Ascending aorta (tissue), 2 donors: ENCODE measurements around the gene ETV5. TPM values are rescaled to one million over a fixed set of nuclear protein-coding genes. Genes with fewer than 3 reads are reported as not detected.

ENCODE experiments used
- DNase-seq, 2 donors: peaks; one replicate each; pipeline ENCODE4 v3.0.0-alpha.2; 2019; ENCODE audit warnings: low spot score in 2 of 2
- H3K27ac ChIP-seq, 2 donors: fragments of 200-600 bp; sonication (generic); one replicate each; pipeline ENCODE4 v1.5.1; 2016 to 2017; ENCODE audit warnings: mild to moderate bottlenecking in 1 of 2
- H3K27me3 ChIP-seq: fragments of 200-600 bp; sonication (generic); one replicate; pipeline ENCODE4 v1.5.1; 2017
- H3K36me3 ChIP-seq, 2 donors: fragments of 200-600 bp; sonication (generic); one replicate each; pipeline ENCODE4 v1.5.1; 2016
- H3K4me1 ChIP-seq, 2 donors: fragments of 200-600 bp; sonication (generic); one replicate each; pipeline ENCODE4 v1.5.1; 2016 to 2017; ENCODE audit warnings: mild to moderate bottlenecking in 1 of 2
- H3K4me3 ChIP-seq, 2 donors: fragments of 200-600 bp; sonication (generic); one replicate each; pipeline ENCODE4 v1.5.1; 2016 to 2017; ENCODE audit warnings: mild to moderate bottlenecking in 1 of 2
- H3K9me3 ChIP-seq, 2 donors: fragments of 200-600 bp; sonication (generic); one replicate each; pipeline ENCODE4 v1.5.1; 2016
- intact Hi-C: fragments of 100-400 bp; cut with DNase I; formaldehyde crosslinking; loops from one replicate; pipeline ENCODE4 v1.15.1; 2023
- total RNA-seq: library from RNA; depleted of rRNA; stranded (reverse); fragments of >200 nt; gene quantifications from one replicate; pipeline ENCODE4 v1.1.0, GENCODE V29; 2016
- TF ChIP-seq, protein P1 (sequence below), 3 experiments: fragments of 200-600 bp in 2 of 3; fragments of 450-650 bp in 1 of 3; sonication (generic) in 2 of 3; IDR thresholded peaks; one replicate each; pipeline ENCODE4 v1.5.1; 2016 to 2019; ENCODE audit warnings: antibody characterized with exemption in 3 of 3, mild to moderate bottlenecking in 1 of 3, moderate library complexity in 1 of 3

ETV5 gene
- total RNA-seq, 1 donor from 2014 or later = 15.8 TPM

DNA sequence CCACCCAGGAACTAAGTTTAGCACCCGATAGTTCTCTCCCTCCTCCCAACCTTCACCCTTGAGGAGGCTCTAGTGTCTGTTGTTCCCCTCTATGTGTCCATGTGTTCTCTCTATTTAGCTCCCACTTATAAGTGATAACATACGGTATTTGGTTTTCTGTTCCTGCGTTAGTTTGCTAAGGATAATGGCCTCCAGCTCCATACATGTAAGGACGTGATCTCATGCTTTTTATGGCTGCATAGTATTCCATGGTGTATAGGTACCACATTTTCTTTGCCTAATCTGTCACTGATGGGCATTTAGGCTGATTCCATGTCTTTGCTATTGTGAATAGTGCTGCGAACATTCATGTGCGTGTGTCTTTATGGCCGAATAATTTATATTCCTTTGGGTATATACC is 104.2 kb downstream of the ETV5 start:
- no peak overlapping the region for H3K27ac ChIP-seq
- H3K27me3 ChIP-seq = no peaks in the 10 kb centered on the region
- DNase-seq = no peak
- no peaks in the 10 kb centered on the region for H3K36me3 ChIP-seq
- H3K4me3 ChIP-seq = no peak overlapping the region
- intact Hi-C loops = no loop called here
- H3K9me3 ChIP-seq = no peaks in the 10 kb centered on the region
- H3K4me1 ChIP-seq = no peaks in the 10 kb centered on the region
- TF ChIP-seq, protein P1, sequence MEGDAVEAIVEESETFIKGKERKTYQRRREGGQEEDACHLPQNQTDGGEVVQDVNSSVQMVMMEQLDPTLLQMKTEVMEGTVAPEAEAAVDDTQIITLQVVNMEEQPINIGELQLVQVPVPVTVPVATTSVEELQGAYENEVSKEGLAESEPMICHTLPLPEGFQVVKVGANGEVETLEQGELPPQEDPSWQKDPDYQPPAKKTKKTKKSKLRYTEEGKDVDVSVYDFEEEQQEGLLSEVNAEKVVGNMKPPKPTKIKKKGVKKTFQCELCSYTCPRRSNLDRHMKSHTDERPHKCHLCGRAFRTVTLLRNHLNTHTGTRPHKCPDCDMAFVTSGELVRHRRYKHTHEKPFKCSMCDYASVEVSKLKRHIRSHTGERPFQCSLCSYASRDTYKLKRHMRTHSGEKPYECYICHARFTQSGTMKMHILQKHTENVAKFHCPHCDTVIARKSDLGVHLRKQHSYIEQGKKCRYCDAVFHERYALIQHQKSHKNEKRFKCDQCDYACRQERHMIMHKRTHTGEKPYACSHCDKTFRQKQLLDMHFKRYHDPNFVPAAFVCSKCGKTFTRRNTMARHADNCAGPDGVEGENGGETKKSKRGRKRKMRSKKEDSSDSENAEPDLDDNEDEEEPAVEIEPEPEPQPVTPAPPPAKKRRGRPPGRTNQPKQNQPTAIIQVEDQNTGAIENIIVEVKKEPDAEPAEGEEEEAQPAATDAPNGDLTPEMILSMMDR (IDR thresholded peaks at IDR 0.05) = no peak

GRCh38 chr3:186004209-186004608 is 104.7 kb downstream of the ETV5 start:
- Histone ChIP-seq H3K27me3 (no peaks in the 10 kb centered on the region), H3K4me3 (no peak overlapping the region), H3K27ac (no peak overlapping the region), H3K4me1 (no peaks in the 10 kb centered on the region), H3K9me3 (no peaks in the 10 kb centered on the region), H3K36me3 (no peaks in the 10 kb centered on the region)
- DNase-seq = no peak
- intact Hi-C loops = no loop called here
- TF ChIP-seq, protein P1 (IDR thresholded peaks at IDR 0.05) = no peak

DNA sequence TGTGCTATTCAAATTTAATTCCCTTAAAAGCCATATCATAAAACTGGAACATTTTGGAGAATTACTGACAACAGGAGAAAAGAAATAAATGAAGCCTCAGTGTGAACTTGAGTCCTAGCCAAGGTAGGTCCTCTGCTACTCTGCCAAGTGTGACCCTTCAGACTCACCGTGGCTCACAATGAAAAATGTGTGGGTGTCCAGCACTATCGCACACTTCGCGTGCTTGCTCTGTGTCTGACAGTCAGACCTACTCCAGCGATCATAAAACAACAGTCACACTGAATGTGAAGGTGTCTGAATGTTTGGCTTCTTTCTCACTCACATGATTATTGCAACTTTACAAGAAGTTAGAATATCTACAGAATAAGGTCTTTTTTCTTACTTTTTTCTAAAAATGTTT is 105.3 kb downstream of the ETV5 start:
- DNase-seq = no peak
- no peak overlapping the region for H3K4me3 ChIP-seq
- intact Hi-C loops = no loop called here
- no peaks in the 10 kb centered on the region for H3K4me1 ChIP-seq
- no peaks in the 10 kb centered on the region for H3K36me3 ChIP-seq
- no peak overlapping the region for H3K27ac ChIP-seq
- TF ChIP-seq, protein P1 (IDR thresholded peaks at IDR 0.05) = no peak
- H3K27me3 ChIP-seq = no peaks in the 10 kb centered on the region
- H3K9me3 ChIP-seq = no peaks in the 10 kb centered on the region

- TF ChIP-seq, protein P1 (IDR thresholded peaks at IDR 0.05) = no peak
- H3K27ac ChIP-seq = no peak overlapping the region
- H3K27me3 ChIP-seq = no peaks in the 10 kb centered on the region
- no peaks in the 10 kb centered on the region for H3K4me1 ChIP-seq
- H3K4me3 ChIP-seq = no peak overlapping the region
- no peaks in the 10 kb centered on the region for H3K9me3 ChIP-seq
- H3K36me3 ChIP-seq = no peaks in the 10 kb centered on the region
- DNase-seq = no peak
- intact Hi-C loops = no loop called here
These were observed 105.9 kb downstream of the ETV5 start for GRCh38 chr3:186002884-186003472.

DNA sequence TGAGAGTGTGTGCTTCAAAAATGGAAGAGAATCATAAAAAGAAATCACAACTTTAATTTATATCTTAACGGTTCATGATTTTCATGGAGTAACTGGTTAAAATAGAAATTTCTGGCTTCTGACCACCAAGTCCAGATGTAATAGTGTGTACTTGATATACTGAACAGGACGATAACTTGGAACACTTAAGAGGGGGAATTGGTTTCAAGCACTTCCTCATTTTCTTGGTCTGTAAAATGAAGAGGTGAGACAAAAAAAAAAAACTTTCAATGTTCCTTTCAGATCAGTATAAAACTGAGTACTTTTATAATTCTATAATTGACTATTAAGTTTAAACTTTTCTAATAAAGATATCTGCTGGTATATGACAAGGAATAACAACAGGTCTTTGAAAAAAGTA is 107.0 kb downstream of the ETV5 start:
- Histone ChIP-seq H3K4me1 (no peaks in the 10 kb centered on the region), H3K36me3 (no peaks in the 10 kb centered on the region), H3K4me3 (no peak overlapping the region), H3K9me3 (no peaks in the 10 kb centered on the region), H3K27ac (no peak overlapping the region), H3K27me3 (no peaks in the 10 kb centered on the region)
- no peak for DNase-seq
- intact Hi-C loops = no loop called here
- TF ChIP-seq, protein P1 (IDR thresholded peaks at IDR 0.05) = no peak

DNA sequence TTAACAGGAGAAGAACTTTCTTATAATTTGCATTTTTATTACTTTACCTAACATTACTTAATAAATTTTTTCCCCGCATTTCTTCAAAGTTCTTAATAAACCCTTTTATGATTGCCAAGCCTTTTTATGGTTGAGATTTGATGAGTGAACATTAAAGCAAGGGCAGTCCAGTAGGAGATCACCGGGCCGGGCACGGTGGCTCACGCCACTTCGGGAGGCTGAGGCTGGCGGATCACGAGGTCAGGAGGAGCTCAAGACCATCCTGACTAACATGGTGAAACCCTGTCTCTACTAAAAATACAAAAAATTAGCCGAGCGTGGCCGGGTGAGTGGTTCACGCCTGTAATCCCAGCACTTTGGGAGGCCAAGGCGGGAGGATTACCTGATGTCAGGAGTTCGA is 109.7 kb downstream of the ETV5 start:
- TF ChIP-seq, protein P1 (IDR thresholded peaks at IDR 0.05) = no peak
- H3K27ac ChIP-seq = no peak overlapping the region

More for the DNA sequence above, 109.7 kb downstream of the ETV5 start:
- DNase-seq = no peak
- Histone ChIP-seq H3K27me3 (no peaks in the 10 kb centered on the region), H3K36me3 (no peaks in the 10 kb centered on the region), H3K9me3 (no peaks in the 10 kb centered on the region), H3K4me1 (no peaks in the 10 kb centered on the region), H3K4me3 (no peak overlapping the region)
- intact Hi-C loops = no loop called here
